Activated T-helper 1 cell treated with anti-CD3 and anti-CD28 coated beads, Interleukin-12 subunit alpha, Interleukin-12 subunit beta, Interleukin-2, Interleukin-4 antibody, amounts not matched to agents 30 ng/mL and 10 ng/mL and 1 ng/mL, durations not matched to agents 14 hours and 24 hours and 36 hours (primary cell): ENCODE data around the gene SLC45A3. TPM values are rescaled to one million over a fixed set of nuclear protein-coding genes. Genes with fewer than 3 reads are reported as not detected.

Experiments used
- DNase-seq: peaks from one replicate; pipeline ENCODE4 v3.0.0; 2021; ENCODE audit warnings: low spot score
- H3K27ac Mint-ChIP-seq: one replicate; pipeline ENCODE4 v1.8.0; 2021; ENCODE audit warnings: mild to moderate bottlenecking, mixed read lengths
- H3K27me3 Mint-ChIP-seq: one replicate; pipeline ENCODE4 v1.8.0; 2022; ENCODE audit warnings: mild to moderate bottlenecking, moderate library complexity, mixed read lengths; ENCODE audit not compliant: insufficient read depth
- H3K36me3 Mint-ChIP-seq: one replicate; pipeline ENCODE4 v1.8.0; 2021; ENCODE audit warnings: low read depth, mixed read lengths
- H3K4me1 Mint-ChIP-seq: one replicate; pipeline ENCODE4 v1.8.0; 2021; ENCODE audit warnings: low read depth, mixed read lengths
- H3K4me3 Mint-ChIP-seq: one replicate; pipeline ENCODE4 v1.8.0; 2021; ENCODE audit warnings: mild to moderate bottlenecking, moderate library complexity, mixed read lengths
- H3K9me3 Mint-ChIP-seq: one replicate; pipeline ENCODE4 v1.8.0; 2021; ENCODE audit warnings: mixed read lengths
- intact Hi-C: fragments of 100-400 bp; cut with micrococcal nuclease; formaldehyde crosslinking; loops from one replicate; pipeline ENCODE4 v1.15.1; 2024
- total RNA-seq: library from RNA; stranded (reverse); gene quantifications from 2 replicates; pipeline ENCODE4 v1.2.3, GENCODE V29; 2022

The SLC45A3 gene
- total RNA-seq, 1 donor from 2014 or later = 1.1 TPM

- intact Hi-C loops = no loop called here
Observed at GRCh38 chr1:205619376-205619775, 60.9 kb downstream of the SLC45A3 start.

DNA sequence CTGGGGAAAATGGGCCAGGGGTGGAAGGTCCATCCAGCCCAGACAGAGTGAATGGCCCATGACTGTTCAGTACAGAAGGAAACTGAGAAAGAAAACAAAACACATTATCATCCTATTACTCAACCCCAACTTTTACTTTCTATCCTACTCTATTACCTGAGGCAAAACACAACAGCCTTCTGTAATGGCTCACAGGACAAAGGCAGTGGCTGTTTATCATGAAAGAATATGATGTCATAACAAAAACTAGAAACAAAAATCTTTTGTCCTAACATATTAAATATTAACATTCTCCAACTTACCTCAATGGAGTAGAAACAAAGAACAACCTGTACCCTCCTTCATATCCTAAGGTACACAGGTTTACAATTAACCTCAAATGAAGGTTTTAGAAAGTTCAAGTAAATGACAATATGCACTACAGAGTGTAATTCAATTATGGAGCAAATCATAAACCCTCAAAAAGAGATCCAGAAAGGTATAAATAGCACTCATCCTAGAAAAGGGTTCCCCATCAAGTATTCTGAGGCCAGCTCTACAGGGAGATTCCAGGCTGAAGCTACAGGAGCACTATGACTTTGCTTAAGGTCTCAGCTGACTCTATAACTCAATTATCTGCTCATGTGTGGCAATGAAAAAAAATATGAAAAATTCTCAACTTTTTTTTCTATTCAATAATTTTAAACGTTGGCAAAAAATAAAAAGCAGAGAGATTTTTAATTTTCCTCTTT, 63.6 kb downstream of the SLC45A3 start:
- H3K4me1 Mint-ChIP-seq = peaks cover 32% of the 10 kb centered on the region
- peaks cover 45% of the 10 kb centered on the region for H3K36me3 Mint-ChIP-seq
- no peak for DNase-seq
- H3K4me3 Mint-ChIP-seq = no peak overlapping the region
- no peak overlapping the region for H3K27ac Mint-ChIP-seq
- H3K9me3 Mint-ChIP-seq = no peaks in the 10 kb centered on the region
- no peaks in the 10 kb centered on the region for H3K27me3 Mint-ChIP-seq
- intact Hi-C loops = loop anchor here (2.0 kb wide), 2 partner anchors 14 to 16 kb away; no protein-coding TSS in a partner anchor

More at GRCh38 chr1:205619376-205619775, 60.9 kb downstream of the SLC45A3 start:
- H3K36me3 Mint-ChIP-seq = peaks cover 40% of the 10 kb centered on the region
- H3K4me1 Mint-ChIP-seq = peaks cover 22% of the 10 kb centered on the region
- no peak for DNase-seq
- H3K9me3 Mint-ChIP-seq = no peaks in the 10 kb centered on the region
- no peaks in the 10 kb centered on the region for H3K27me3 Mint-ChIP-seq
- H3K27ac Mint-ChIP-seq = no peak overlapping the region
- no peak overlapping the region for H3K4me3 Mint-ChIP-seq

- Mint-ChIP-seq H3K4me3 (no peak overlapping the region), H3K36me3 (peaks cover 50% of the 10 kb centered on the region), H3K27me3 (no peaks in the 10 kb centered on the region), H3K4me1 (peaks cover 42% of the 10 kb centered on the region), H3K9me3 (no peaks in the 10 kb centered on the region), H3K27ac (no peak overlapping the region)
- intact Hi-C loops = loop anchor here (2.0 kb wide), 3 partner anchors 15 to 23 kb away; no protein-coding TSS in a partner anchor
- no peak for DNase-seq
Observed at GRCh38 chr1:205615789-205616188, 64.5 kb downstream of the SLC45A3 start.

- Mint-ChIP-seq H3K9me3 (no peaks in the 10 kb centered on the region), H3K36me3 (peaks cover 50% of the 10 kb centered on the region), H3K4me1 (peaks cover 60% of the 10 kb centered on the region), H3K27ac (no peak overlapping the region), H3K4me3 (no peak overlapping the region), H3K27me3 (no peaks in the 10 kb centered on the region)
- DNase-seq = no peak
- intact Hi-C loops = loop anchor here (2.0 kb wide), 1 partner anchor 21 kb away; no protein-coding TSS in a partner anchor
Observed at GRCh38 chr1:205613854-205614412, 66.4 kb downstream of the SLC45A3 start.

DNA sequence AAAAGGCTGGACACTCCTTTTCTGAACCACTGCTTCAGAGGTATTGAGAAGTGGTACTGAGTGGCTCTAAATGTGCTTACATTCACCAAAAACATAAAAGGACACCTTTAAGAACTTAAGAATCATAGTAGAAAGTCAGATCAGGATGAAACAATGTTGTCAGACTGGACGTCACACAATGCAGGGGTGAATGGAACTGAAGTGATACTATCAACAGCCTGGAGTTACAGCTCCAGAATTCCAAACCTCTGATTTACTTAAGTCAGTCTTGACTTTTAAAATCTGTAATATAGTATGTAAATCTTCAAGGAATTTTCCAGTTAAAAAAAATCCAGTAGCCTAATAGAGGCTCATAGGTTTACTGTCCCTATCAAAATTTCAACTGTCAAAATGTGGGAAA, 67.8 kb downstream of the SLC45A3 start:
- H3K27me3 Mint-ChIP-seq = no peaks in the 10 kb centered on the region
- no peaks in the 10 kb centered on the region for H3K9me3 Mint-ChIP-seq
- H3K27ac Mint-ChIP-seq = no peak overlapping the region
- no peak for DNase-seq
- H3K36me3 Mint-ChIP-seq = peaks cover 55% of the 10 kb centered on the region
- intact Hi-C loops = no loop called here
- peaks cover 60% of the 10 kb centered on the region for H3K4me1 Mint-ChIP-seq
- H3K4me3 Mint-ChIP-seq = no peak overlapping the region

DNA sequence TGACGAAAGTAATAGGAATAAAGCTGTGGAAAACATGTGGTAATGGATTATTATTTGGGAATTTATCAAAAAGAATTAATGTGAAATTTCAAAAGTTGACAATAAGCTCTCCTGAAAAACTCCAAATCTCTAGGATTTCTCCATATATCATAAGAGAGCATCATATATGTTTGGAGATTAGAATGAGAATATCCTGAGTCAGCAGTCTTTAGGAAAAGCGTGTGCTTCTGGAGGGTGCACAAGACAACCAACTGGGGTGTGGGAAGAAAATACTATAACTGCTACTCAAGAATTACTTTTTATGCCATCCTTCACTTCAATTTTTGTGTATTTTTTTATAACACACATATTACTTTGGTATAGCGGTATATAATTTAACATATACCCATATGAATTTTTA, 68.2 kb downstream of the SLC45A3 start:
- peaks cover 56% of the 10 kb centered on the region for H3K36me3 Mint-ChIP-seq
- no peak overlapping the region for H3K4me3 Mint-ChIP-seq
- H3K27me3 Mint-ChIP-seq = no peaks in the 10 kb centered on the region
- peaks cover 59% of the 10 kb centered on the region for H3K4me1 Mint-ChIP-seq
- no peak for DNase-seq
- H3K9me3 Mint-ChIP-seq = no peaks in the 10 kb centered on the region
- intact Hi-C loops = no loop called here
- H3K27ac Mint-ChIP-seq = peak overlapping the region; percentile 23

DNA sequence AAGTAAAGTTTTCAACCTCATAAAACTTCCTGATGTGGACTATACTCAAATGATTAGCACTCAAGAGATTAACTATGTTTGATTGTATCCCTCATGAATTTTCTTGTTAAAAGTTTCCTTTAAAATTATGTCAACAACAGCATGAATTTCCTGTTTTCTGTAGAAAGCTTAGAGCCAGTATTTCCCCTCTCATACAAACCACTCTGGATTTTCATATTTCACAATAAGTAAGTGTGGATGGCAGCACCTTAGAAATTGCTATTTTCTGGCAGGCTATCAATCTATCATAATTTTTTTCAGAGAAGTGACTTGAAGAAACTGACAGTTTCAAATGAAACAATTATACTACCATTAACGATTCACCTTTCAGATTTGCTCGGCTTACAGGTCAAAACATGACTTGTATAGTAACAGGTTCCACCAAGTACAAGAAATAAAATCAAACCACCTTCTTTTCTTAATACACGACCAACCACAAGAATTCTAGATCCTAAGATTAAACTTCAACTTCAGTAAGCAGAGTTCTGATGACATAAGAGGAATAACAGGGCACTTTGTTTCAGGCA, 69.3 kb downstream of the SLC45A3 start:
- intact Hi-C loops = no loop called here
- H3K4me1 Mint-ChIP-seq = peaks cover 48% of the 10 kb centered on the region
- no peaks in the 10 kb centered on the region for H3K9me3 Mint-ChIP-seq
- no peak overlapping the region for H3K4me3 Mint-ChIP-seq
- H3K27ac Mint-ChIP-seq = peak overlapping the region; percentile 3
- no peak for DNase-seq
- no peaks in the 10 kb centered on the region for H3K27me3 Mint-ChIP-seq
- H3K36me3 Mint-ChIP-seq = peaks cover 50% of the 10 kb centered on the region

- Mint-ChIP-seq H3K4me1 (peaks cover 42% of the 10 kb centered on the region), H3K4me3 (no peak overlapping the region), H3K9me3 (no peaks in the 10 kb centered on the region), H3K27ac (no peak overlapping the region), H3K36me3 (peaks cover 44% of the 10 kb centered on the region), H3K27me3 (no peaks in the 10 kb centered on the region)
- DNase-seq = no peak
- intact Hi-C loops = no loop called here
Observed at GRCh38 chr1:205610036-205610435, 70.3 kb downstream of the SLC45A3 start.

Other genes with a start within 250 kb of the SLC45A3 start
- gene BLACAT1, start 224.5 kb downstream of the SLC45A3 start, total RNA-seq = 0.16 and 0.24 TPM in 2 replicates
- 0.21 and 0.47 TPM in 2 replicates for gene CDK18, start 175.8 kb downstream of the SLC45A3 start, total RNA-seq
- gene ELK4, start 48.5 kb downstream of the SLC45A3 start, total RNA-seq = 81.1 and 86.2 TPM in 2 replicates
- gene NUCKS1, start 69.7 kb upstream of the SLC45A3 start, total RNA-seq = 146 and 147 TPM in 2 replicates
- 37.2 and 38.1 TPM in 2 replicates for gene RAB29, start 95.0 kb upstream of the SLC45A3 start, total RNA-seq
- gene SLC41A1, start 132.7 kb upstream of the SLC45A3 start, total RNA-seq = 33.9 and 34.8 TPM in 2 replicates
- 0.29 and 0.39 TPM in 2 replicates for gene PM20D1, start 169.6 kb upstream of the SLC45A3 start, total RNA-seq